Measurements from ENCODE around the gene EYS. TPM values are rescaled to one million over a fixed set of nuclear protein-coding genes. Genes with fewer than 3 reads are reported as not detected.
"Not testable (repeated sequence)": the region's sequence is repeated elsewhere in the genome, so short reads cannot be mapped to it uniquely, and the experiment has no call there.

Gene EYS
- total RNA-seq, 1 experiment from 2014 or later: not detected

- H3K4me3 ChIP-seq: no peak overlapping the region
- H3K9me3 ChIP-seq: no peaks in the 10 kb centered on the region
- no peak for DNase-seq
- H3K27me3 ChIP-seq: no peaks in the 10 kb centered on the region
- no peaks in the 10 kb centered on the region for H3K36me3 ChIP-seq
Measured at GRCh38 chr6:63975699-63976098, 1731.3 kb downstream of the EYS start.

- DNase-seq: no peak
- no peaks in the 10 kb centered on the region for H3K9me3 ChIP-seq
- H3K4me3 ChIP-seq: no peak overlapping the region
- H3K36me3 ChIP-seq: no peaks in the 10 kb centered on the region
- H3K27me3 ChIP-seq: no peaks in the 10 kb centered on the region
Measured at GRCh38 chr6:63968650-63969049, 1738.4 kb downstream of the EYS start.

GRCh38 chr6:63964366-63964765 lies 1742.7 kb downstream of the EYS start:
- no peak for DNase-seq
- Histone ChIP-seq H3K27me3 (no peaks in the 10 kb centered on the region), H3K9me3 (no peaks in the 10 kb centered on the region), H3K36me3 (no peaks in the 10 kb centered on the region), H3K4me3 (no peak overlapping the region)

GRCh38 chr6:63963769-63964315 lies 1743.2 kb downstream of the EYS start:
- Histone ChIP-seq H3K27me3 (no peaks in the 10 kb centered on the region), H3K9me3 (no peaks in the 10 kb centered on the region), H3K36me3 (no peaks in the 10 kb centered on the region), H3K4me3 (no peak overlapping the region)
- DNase-seq: no peak

- H3K36me3 ChIP-seq, DNase-seq, H3K9me3 ChIP-seq, H3K27me3 ChIP-seq, H3K4me3 ChIP-seq: not testable (repeated sequence)
Measured at GRCh38 chr6:63953336-63954021, 1753.5 kb downstream of the EYS start.

GRCh38 chr6:63947792-63948529 lies 1759.1 kb downstream of the EYS start:
- no peaks in the 10 kb centered on the region for H3K9me3 ChIP-seq
- H3K4me3 ChIP-seq: no peak overlapping the region
- no peak for DNase-seq
- no peaks in the 10 kb centered on the region for H3K36me3 ChIP-seq
- H3K27me3 ChIP-seq: no peaks in the 10 kb centered on the region

- no peaks in the 10 kb centered on the region for H3K36me3 ChIP-seq
- no peaks in the 10 kb centered on the region for H3K9me3 ChIP-seq
- H3K4me3 ChIP-seq: no peak overlapping the region
- no peak for DNase-seq
- H3K27me3 ChIP-seq: no peaks in the 10 kb centered on the region
Measured at GRCh38 chr6:63945987-63946386, 1761.0 kb downstream of the EYS start.

- Histone ChIP-seq H3K27me3 (no peaks in the 10 kb centered on the region), H3K9me3 (no peaks in the 10 kb centered on the region), H3K4me3 (no peak overlapping the region), H3K36me3 (no peaks in the 10 kb centered on the region)
- DNase-seq: no peak
Measured at GRCh38 chr6:63943826-63944225, 1763.2 kb downstream of the EYS start.

- Histone ChIP-seq H3K9me3 (no peaks in the 10 kb centered on the region), H3K36me3 (no peaks in the 10 kb centered on the region), H3K27me3 (no peaks in the 10 kb centered on the region), H3K4me3 (no peak overlapping the region)
- DNase-seq: no peak
Measured at GRCh38 chr6:63941747-63942470, 1765.1 kb downstream of the EYS start.

GRCh38 chr6:63940056-63940455 lies 1767.0 kb downstream of the EYS start:
- Histone ChIP-seq H3K9me3 (no peaks in the 10 kb centered on the region), H3K27me3 (no peaks in the 10 kb centered on the region), H3K4me3 (no peak overlapping the region), H3K36me3 (no peaks in the 10 kb centered on the region)
- no peak for DNase-seq

GRCh38 chr6:63936399-63936798 lies 1770.6 kb downstream of the EYS start:
- H3K27me3 ChIP-seq: no peaks in the 10 kb centered on the region
- no peak for DNase-seq
- H3K36me3 ChIP-seq: no peaks in the 10 kb centered on the region

GRCh38 chr6:63935732-63936131 lies 1771.3 kb downstream of the EYS start:
- DNase-seq: no peak
- Histone ChIP-seq H3K36me3 (no peaks in the 10 kb centered on the region), H3K4me3 (no peak overlapping the region), H3K9me3 (no peaks in the 10 kb centered on the region), H3K27me3 (no peaks in the 10 kb centered on the region)

More at GRCh38 chr6:63936399-63936798, 1770.6 kb downstream of the EYS start:
- no peak overlapping the region for H3K4me3 ChIP-seq
- H3K9me3 ChIP-seq: no peaks in the 10 kb centered on the region

- DNase-seq, H3K4me3 ChIP-seq, H3K36me3 ChIP-seq, H3K27me3 ChIP-seq, H3K9me3 ChIP-seq: not testable (repeated sequence)
Measured at GRCh38 chr6:63933948-63934347, 1773.1 kb downstream of the EYS start.

- Histone ChIP-seq H3K36me3 (no peaks in the 10 kb centered on the region), H3K4me3 (no peak overlapping the region), H3K9me3 (no peaks in the 10 kb centered on the region), H3K27me3 (no peaks in the 10 kb centered on the region)
- no peak for DNase-seq
Measured at GRCh38 chr6:63930848-63931247, 1776.2 kb downstream of the EYS start.

GRCh38 chr6:63929111-63929510 lies 1777.9 kb downstream of the EYS start:
- H3K27me3 ChIP-seq: no peaks in the 10 kb centered on the region
- no peaks in the 10 kb centered on the region for H3K9me3 ChIP-seq
- DNase-seq: no peak
- no peaks in the 10 kb centered on the region for H3K36me3 ChIP-seq
- no peak overlapping the region for H3K4me3 ChIP-seq

- Histone ChIP-seq H3K27me3 (no peaks in the 10 kb centered on the region), H3K36me3 (no peaks in the 10 kb centered on the region), H3K4me3 (no peak overlapping the region), H3K9me3 (no peaks in the 10 kb centered on the region)
- DNase-seq: no peak
Measured at GRCh38 chr6:63928613-63929012, 1778.4 kb downstream of the EYS start.
